GM12872 (cell line): Measurements from ENCODE around the gene SNAI3.

ENCODE experiments used
- TF ChIP-seq, protein P1 (sequence below): IDR thresholded peaks from 3 replicates; pipeline ENCODE4 v1.5.1; 2011; ENCODE audit warnings: low read depth, mild to moderate bottlenecking, low read length, moderate library complexity; ENCODE audit not compliant: insufficient read depth

SNAI3 gene

DNA sequence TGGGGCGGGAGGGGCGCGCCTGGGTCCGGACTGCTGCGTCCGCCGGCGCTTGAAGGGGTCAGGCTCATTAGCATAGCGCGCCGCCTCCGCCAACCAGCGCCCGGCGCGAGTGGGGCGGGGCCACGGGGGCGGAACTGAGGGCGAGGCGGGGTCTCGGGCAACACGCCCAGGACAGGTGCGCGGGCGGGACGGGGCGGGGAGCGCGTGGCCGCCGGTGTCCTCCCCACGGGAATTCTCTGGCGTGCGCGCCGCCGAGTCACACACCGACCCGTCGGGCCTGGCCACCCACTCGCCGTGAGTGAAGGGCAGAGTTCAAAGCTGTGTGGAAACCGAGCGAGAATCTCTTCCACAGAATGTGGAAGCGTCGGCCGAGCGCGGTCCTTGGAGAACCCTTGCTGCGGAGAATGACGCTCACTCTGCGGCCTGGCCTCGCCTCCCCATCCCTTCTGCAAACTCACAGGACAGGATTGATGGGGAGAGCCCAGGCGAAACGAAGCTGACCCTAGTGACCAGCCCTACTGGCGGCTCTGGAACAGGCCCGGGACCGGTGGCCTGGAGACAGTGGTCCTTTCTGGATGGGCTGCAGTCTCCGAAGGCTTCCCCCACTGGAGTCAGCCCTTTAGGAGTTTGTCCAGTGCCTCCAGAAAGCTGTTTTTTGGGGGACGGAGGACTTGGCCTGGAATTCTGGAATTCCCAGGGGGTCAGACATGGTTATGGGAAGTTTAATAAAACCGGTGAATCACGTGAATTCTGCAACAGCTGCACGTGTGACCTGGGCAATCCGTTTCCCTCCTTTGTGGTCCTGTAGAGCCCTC lies at the start of gene SNAI3:
TSS of gene SNAI3 (minus strand) at position 69 of the 815 bp plus-strand sequence. CDS start 101 bp downstream, outside the sequence.
- TF ChIP-seq, protein P1, sequence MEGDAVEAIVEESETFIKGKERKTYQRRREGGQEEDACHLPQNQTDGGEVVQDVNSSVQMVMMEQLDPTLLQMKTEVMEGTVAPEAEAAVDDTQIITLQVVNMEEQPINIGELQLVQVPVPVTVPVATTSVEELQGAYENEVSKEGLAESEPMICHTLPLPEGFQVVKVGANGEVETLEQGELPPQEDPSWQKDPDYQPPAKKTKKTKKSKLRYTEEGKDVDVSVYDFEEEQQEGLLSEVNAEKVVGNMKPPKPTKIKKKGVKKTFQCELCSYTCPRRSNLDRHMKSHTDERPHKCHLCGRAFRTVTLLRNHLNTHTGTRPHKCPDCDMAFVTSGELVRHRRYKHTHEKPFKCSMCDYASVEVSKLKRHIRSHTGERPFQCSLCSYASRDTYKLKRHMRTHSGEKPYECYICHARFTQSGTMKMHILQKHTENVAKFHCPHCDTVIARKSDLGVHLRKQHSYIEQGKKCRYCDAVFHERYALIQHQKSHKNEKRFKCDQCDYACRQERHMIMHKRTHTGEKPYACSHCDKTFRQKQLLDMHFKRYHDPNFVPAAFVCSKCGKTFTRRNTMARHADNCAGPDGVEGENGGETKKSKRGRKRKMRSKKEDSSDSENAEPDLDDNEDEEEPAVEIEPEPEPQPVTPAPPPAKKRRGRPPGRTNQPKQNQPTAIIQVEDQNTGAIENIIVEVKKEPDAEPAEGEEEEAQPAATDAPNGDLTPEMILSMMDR: no peak

DNA sequence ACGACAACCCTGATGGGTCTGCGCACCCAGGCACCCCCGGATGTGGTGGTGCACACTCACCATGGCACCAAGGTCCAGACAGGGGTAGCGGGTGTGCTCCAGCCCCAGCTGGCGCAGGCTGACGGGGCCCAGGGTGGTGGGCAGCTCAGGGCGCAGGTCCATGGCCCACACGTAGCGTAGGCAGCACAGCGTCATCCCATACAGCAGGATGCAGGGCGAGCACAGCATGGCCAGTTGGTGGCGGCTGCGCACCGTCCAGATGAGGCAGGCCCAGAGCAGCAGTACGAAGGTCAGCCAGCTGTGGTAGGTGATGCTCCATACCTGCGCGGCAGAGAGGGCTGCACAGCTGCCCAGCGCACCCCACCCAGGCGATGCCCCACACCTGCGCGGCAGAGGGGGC lies 49.8 kb upstream of the SNAI3 start:
- TF ChIP-seq, protein P1: no peak

DNA sequence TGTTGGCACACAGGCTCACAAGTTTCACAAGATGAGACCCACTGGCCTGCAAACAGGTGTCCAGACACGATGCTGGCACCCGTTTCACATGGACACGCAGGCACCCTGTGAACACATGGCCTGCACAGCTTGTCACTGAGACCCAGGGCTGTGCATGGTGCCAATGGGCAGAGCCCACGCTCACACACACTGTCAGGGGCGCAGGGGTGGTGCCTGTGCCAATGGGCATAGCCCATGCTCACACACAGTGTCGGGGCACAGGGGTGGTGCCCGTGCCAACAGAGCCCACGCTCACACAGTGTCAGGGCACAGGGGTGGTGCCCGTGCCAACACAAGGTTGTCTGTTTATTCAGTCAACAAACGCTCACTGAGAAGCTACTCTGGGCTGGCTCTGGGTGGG lies 49.3 kb upstream of the SNAI3 start:
- TF ChIP-seq, protein P1: no peak

DNA sequence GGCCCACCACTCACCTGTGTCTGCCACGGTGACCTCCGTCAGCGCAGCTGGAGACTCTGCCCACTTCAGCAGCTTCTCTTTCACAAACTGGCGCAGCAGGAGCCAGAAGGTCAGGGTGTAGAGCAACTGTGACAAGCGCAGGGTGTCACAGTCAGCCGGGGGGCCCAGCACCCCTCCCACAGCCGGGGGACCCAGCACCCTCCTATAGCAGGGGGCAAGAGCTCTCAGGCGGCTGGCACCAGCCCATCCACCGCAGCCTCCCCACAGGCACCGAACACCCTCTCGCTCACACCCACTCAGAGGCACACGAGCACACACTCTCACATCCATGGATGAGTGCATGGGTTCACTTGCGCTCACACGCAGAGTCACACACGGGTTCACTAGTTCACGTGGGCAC lies 48.8 kb upstream of the SNAI3 start:
- TF ChIP-seq, protein P1: no peak

DNA sequence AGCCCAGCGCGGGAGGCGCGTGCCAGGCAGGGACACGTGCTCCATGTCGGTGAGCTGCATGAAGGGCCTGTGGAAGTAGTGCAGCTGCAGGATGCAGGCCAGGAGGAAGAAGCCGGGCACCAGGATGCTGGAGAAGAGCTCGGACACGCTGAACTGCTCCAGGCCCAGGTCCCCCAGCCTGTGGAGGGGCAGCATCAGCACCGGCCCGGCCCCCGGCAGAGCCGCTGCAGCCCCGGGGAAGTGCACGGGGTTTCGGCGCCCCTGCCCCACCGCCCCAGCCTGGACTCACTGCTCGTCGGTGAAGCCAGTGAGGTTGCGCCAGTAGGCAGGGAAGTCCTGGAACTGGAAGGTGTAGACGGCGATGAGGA lies 48.0 kb upstream of the SNAI3 start:
- TF ChIP-seq, protein P1: no peak

DNA sequence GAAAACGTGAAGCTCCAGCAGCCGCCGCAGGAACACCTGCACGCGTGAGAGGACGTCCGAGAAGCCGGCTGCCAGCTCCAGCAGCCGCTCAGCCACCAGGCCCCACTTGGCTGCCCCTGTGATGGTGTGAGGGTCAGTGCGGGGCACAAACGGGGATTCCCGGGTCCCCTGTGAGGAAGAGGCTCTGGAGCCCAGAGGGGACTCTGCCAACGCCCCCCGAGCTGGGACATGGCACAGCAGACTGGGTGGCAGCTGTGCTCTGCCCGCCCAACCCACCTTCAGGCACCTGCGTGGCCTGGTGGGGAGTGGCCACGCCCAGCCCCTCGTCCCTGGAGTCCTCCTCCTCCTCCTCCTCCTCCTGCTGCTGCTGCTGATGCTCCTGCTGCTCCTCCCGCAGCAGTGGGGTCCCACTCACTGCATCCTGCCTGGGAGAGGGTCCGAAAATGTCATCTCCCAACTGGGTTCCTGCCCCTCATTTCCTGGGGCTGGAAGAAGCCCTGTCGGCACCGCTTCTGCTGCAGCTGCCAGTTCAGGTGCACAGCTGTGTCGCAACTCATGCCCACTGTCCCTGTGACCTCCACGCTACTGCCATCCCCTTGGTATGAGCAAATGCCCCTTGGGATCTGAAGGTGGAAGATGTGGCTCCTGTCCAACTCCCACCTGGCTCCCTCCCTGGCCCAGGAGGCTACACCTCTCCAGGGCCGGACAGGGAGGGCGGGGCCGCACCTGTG lies 47.5 kb upstream of the SNAI3 start:
- TF ChIP-seq, protein P1: no peak

DNA sequence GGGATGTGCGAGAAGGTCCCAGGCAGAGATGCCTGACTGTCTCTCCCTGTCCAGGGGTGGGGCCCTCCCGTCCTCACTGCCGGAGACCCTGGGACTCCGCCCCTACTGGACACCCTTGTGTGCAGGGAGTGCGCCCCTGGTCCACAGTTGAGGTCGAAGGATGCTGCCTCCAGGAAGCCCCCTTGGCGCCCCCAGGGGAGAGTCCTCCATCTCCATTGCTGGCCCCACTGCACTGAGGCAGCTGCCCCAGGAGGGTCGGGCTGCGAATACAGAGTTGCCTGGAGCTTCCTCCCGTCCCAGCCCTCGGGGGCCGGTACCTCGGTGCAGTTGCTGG lies 46.6 kb upstream of the SNAI3 start:
- TF ChIP-seq, protein P1: no peak
